ENCODE measurements around the gene CCL5.

The CCL5 gene

DNA sequence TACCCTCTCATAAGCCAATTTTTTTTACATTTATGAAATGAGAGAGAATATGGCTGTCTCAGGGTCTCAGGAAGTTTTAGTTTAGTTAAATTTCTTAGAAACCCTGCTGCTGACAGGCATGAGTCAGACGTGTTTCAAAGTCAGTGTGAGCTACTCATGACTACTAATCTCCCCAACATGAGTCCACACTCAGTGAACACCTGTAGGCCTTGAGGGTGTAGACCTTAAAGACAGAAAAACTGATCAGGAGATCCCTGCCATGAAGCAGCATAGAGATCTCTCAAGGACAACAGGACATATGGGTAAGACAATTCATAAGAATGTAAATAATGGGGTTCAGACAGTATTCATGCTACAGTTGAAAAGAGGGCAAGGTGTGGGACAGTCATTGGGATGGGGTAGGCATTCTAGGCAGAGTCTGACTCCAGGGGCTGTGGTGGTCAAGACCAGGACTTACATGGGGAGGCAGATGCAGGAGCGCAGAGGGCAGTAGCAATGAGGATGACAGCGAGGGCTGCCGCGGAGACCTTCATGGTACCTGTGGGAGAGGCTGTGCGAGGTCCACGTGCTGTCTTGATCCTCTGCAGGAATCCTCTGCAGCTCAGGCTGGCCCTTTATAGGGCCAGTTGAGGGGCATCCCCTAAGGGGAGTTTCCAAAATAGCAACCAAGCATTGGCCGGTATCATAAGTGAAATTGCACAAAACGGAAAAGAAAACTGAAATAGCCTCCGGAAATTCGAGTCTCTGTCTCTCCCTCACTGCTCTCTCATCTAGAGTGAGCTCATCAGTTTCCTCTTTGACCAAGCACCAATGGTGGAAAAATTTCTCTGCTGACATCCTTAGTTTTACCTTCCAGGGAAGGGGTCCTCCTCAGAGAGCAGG is at the start of gene CCL5:
CCL5 (minus strand) TSS at position 588 of the 882 bp plus-strand sequence.
- TF ChIP-seq, protein P1, sequence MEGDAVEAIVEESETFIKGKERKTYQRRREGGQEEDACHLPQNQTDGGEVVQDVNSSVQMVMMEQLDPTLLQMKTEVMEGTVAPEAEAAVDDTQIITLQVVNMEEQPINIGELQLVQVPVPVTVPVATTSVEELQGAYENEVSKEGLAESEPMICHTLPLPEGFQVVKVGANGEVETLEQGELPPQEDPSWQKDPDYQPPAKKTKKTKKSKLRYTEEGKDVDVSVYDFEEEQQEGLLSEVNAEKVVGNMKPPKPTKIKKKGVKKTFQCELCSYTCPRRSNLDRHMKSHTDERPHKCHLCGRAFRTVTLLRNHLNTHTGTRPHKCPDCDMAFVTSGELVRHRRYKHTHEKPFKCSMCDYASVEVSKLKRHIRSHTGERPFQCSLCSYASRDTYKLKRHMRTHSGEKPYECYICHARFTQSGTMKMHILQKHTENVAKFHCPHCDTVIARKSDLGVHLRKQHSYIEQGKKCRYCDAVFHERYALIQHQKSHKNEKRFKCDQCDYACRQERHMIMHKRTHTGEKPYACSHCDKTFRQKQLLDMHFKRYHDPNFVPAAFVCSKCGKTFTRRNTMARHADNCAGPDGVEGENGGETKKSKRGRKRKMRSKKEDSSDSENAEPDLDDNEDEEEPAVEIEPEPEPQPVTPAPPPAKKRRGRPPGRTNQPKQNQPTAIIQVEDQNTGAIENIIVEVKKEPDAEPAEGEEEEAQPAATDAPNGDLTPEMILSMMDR (IDR thresholded peaks at IDR 0.05; ENCODE audit: low read depth, low read length) = no peak
- DNase-seq (ENCODE audit: extremely low read depth, low read depth) = no peak

DNA sequence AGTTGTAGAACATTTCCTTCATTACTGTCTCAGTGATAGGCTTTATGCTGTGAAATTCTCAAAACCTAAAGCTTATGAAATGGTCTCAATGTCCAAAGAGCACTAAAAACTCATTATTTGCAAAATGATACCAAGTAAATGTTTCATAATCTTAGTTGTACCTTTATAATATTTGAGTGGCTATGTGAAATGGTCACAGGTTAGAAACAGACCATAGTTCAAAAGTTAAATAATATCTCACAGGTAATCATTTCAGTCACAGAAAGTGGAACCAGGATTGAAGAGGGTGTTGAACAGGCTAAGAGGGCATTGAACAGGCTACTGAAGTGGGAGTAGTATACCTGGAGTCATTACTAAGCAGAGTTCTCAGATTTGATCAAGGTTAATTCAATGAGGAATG is 47.6 kb upstream of the CCL5 start:
- no peak for DNase-seq (ENCODE audit: extremely low read depth, low read depth)
- TF ChIP-seq, protein P1 (IDR thresholded peaks at IDR 0.05; ENCODE audit: low read depth, low read length) = no peak

DNA sequence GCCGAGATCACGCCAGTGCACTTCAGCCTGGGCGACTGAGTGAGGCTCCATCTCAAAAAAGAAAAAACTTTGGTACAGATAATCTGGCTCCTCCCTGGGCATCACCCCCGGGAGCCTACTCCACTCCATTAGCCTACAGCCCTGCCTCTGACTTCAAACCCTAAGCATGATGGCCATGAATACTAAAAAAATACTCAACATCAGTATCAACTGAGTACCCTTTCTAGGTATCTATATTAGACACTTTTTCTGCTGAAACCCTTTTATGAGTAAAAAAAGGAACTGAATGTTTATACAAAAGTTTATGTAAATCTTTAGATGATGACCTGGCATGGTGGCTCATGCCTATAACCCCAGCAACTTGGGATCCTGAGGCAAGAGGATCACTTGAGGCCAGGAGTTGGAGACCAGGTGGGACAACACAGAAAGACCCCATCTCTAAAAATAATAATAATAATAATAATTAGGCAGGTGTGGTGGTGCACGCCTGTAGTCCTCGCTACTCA is 43.5 kb upstream of the CCL5 start:
- no peak for DNase-seq (ENCODE audit: extremely low read depth, low read depth)
- TF ChIP-seq, protein P1 (IDR thresholded peaks at IDR 0.05; ENCODE audit: low read depth, low read length) = no peak

DNA sequence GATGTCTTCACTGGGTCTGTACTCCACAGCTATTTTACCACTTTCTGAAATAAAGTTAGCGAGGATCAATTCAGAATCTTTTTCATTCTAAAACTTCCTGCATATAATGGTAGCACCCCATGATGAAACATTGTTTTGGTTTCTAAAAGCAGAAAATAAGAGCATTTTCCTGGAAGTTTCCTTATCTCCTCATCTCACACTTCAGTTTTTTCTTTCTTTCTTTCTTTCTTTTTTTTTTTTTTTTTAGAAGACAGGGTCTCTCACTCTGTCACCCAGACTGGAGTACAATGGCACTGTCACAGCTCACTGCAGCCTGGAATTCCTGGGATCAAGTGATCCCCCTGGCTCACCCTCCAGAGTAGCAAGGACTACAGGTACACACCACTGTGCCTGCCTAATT is 40.1 kb upstream of the CCL5 start:
- DNase-seq (ENCODE audit: extremely low read depth, low read depth) = no peak
- TF ChIP-seq, protein P1 (IDR thresholded peaks at IDR 0.05; ENCODE audit: low read depth, low read length) = no peak

DNA sequence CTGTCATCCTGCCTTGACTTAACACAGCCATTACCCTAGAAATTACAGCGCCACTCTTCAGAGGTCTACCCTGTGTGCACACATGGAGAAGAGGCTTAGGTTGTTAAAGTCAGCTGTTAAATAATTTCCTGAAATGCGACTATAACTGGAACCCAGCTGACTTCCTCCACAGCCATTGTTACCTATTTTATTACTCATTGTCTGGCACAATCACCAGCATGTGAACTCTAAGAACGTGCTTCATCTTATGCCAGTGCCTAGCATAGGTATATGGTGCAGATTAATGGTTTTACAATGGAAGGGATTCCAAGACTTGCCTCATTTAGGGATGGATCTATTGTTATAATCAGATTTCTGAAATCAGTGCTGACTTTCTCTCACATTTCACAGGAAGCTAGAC is 38.5 kb upstream of the CCL5 start:
- DNase-seq (ENCODE audit: extremely low read depth, low read depth) = no peak
- TF ChIP-seq, protein P1 (IDR thresholded peaks at IDR 0.05; ENCODE audit: low read depth, low read length) = no peak

DNA sequence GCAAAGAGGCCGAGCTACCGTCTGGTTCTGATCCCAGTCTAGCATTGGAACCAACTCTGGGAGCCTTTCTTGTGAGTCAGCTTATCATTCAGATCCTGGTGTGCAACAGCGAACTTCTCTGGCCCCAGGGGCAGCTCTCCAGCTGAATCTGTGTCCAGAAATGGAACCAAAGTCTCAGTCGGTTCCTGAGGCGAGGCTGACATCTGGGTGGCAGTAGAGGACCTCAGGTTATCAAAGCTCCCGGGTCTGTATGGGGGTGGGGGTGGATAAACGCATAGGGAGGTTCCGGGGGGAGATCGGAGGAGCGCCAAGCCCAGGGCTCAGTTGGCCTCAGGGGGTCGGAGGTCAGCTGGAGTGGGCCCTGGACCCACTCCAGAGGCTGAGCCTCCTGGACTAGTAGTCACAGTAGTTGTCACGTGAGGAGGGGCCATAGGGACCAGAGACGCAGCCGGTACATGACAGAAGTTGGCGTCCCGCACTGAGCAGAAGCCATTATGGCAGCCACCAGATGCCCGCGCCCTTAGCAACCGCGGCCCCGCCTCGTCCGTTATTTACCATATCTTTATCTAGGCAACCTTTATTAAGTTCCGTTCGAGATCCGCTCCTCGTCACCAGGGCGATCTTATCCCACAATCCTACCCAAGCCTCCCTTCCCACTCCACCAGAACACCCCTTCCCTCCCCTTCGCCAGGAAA is 37.5 kb upstream of the CCL5 start:
- TF ChIP-seq, protein P1 (IDR thresholded peaks at IDR 0.05; ENCODE audit: low read depth, low read length) = no peak
- no peak for DNase-seq (ENCODE audit: extremely low read depth, low read depth)

Data from AG09319 (cell line).